Fibroblast of villous mesenchyme (primary cell): Measurements from ENCODE around the gene LCLAT1. TPM values are rescaled to one million over a fixed set of nuclear protein-coding genes. Genes with fewer than 3 reads are reported as not detected.

ENCODE experiments used
- DNase-seq: peaks from one replicate; pipeline ENCODE4 v3.0.0-alpha.2; 2010; ENCODE audit warnings: low read depth
- H3K4me3 ChIP-seq: 2 replicates; pipeline ENCODE4 v1.5.1; 2011; ENCODE audit warnings: low read depth, mild to moderate bottlenecking, low read length
- CTCF ChIP-seq: IDR thresholded peaks from 2 replicates; pipeline ENCODE4 v1.5.1; 2012; ENCODE audit warnings: low read depth, mild to moderate bottlenecking, low read length; ENCODE audit not compliant: insufficient read depth
- total RNA-seq: library from RNA; depleted of rRNA; stranded (reverse); fragments of >200 nt; gene quantifications from 2 replicates; pipeline ENCODE4 v1.2.3, GENCODE V29; 2012

The LCLAT1 gene
- total RNA-seq, 1 donor = 50.1 TPM

DNA sequence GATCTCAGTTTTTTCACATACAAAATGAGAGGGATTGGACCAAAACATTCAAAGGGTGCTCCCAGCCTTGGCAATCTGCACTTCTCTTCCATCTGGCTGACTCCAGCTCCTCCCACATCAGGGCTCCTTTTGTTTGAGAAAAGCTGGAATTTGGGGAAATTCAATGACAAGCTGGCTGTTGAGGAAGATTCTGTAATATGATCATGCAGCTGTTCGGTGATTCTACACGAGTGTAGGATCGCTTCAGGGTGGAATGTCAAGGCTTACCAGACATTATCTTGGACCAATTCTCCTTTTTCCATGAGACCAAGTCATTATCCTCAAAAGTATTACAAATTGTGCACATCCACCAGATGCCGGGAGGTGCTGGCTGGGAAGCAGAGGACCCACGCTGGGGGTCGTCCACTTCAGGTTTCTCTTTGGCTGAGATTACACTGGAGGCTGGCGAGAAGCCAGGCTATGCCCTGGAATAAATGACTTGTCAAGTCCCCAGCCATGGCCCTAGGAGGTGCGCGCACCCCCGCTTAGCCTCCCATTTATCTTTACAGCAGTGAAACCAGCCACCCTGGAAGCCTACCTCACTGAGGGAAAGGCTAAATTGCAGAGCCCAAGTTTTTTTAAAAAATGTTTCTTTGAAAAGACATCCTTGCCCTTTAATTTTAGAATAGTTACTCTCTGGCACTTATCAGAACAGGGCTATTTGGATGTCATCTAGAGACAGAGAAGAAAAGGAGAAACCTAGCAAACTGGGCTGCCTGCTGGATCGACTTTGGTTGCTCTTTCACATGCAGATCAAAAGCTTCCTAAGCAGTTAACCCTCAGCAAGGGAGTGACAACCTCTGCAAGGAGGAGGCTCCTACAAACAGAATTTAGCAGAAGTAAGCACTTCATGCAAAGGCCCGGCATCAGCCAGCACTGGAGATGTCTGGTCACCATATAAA is 42.5 kb upstream of the LCLAT1 start:
- no peak for TF ChIP-seq CTCF

GRCh38 chr2:30405260-30405605 is 41.8 kb upstream of the LCLAT1 start:
- DNase-seq = no peak
- H3K4me3 ChIP-seq = no peak overlapping the region
- TF ChIP-seq CTCF = no peak

More for the DNA sequence above, 42.5 kb upstream of the LCLAT1 start:
- DNase-seq = no peak
- H3K4me3 ChIP-seq = no peak overlapping the region

DNA sequence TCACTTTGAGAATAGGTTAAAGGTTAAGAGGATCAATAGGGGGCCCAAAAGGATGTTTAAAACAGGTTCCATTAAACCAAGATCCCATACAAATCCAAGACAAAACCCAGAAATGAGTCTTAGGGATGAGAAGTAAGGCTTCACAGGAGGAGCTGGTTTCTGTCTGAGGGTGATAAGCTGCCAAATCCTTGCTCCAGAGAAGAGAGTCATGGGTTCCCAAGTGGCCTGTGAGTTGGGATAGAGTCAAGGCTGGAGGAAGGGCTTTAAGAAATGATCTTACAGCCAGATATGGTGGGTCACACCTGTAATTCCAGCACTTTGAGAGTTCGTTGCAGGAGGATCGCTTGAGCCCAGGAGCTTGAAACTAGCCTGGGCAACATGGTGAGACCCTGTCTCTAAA is 40.2 kb upstream of the LCLAT1 start:
- no peak for TF ChIP-seq CTCF
- H3K4me3 ChIP-seq = no peak overlapping the region
- no peak for DNase-seq

DNA sequence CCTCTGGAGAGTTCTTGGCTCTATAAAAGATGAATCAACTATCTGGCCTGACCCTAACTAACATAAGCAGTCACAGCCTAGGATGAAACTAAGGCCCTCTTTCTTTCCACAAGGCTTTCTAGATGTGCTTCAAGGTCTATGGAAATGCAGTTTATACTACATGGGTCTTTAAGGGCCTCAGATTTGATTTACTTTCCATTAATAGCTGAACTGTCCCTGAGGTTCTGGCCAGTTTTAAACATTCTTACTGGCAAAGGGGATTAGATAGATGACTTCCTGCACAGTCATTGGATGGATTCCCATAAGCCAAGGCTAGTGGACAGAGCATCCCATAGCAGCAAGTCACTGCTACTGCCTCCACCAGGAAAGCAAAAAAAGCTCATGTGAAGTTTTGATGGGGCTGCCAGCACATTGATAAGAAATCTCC is 38.1 kb upstream of the LCLAT1 start:
- no peak for DNase-seq
- no peak overlapping the region for H3K4me3 ChIP-seq
- TF ChIP-seq CTCF = no peak

DNA sequence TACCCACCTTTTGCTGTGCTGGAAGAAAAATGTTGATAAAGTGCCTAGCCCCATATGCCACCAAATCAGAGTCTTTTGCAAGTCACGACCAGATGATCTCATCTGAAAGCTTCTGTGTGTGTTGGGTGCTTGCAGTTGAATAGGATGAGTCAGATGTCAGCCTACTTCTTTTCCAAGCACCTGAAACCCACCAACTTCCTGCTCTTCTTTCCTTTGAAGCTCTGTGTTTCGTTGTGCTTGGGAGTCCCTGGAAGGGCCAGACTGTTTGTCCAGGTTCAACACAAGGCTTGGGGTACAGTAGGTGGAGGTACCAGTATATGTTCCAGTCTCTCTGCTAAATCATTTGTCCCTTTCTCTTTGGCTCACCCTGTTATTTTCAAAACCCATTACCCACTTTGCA is 36.8 kb upstream of the LCLAT1 start:
- TF ChIP-seq CTCF = no peak
- peak; percentile 36 for DNase-seq
- no peak overlapping the region for H3K4me3 ChIP-seq

GRCh38 chr2:30412047-30412683 is 34.9 kb upstream of the LCLAT1 start:
- DNase-seq = peak; percentile 71
- TF ChIP-seq CTCF = no peak
- no peak overlapping the region for H3K4me3 ChIP-seq
